ENCODE measurements around the gene FCRL1. TPM values are rescaled to one million over a fixed set of nuclear protein-coding genes. Genes with fewer than 3 reads are reported as not detected.

FCRL1 gene
- total RNA-seq, 4 donors from 2014 or later: not detected

DNA sequence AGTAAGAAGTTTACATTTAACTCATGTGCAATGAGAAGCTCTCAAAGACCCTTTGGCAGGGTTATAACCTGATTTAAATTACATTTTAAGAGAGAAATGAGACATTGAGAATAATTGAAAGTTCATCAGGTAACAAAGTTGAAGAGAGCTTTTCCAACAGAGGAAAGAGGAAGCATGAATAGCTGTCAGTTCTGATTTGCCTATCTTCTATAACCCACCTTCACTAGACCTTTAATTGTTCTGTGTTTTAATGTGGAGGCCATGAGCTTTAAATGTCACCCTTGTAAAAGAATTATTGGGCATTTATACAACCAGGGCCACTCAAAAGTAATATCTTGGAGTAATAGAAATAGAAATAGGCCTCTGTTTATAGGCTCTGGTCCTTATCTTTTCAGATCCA is 9.3 kb upstream of the FCRL1 start:
- no peak for TF ChIP-seq CTCF (IDR thresholded peaks at IDR 0.05)
- H3K27me3 ChIP-seq: no peaks in the 10 kb centered on the region
- H3K36me3 ChIP-seq: no peaks in the 10 kb centered on the region
- H3K27ac ChIP-seq: no peak overlapping the region
- DNase-seq (ENCODE audit: low spot score in 2 of 2): no peak
- H3K4me1 ChIP-seq: no peaks in the 10 kb centered on the region
- no peaks in the 10 kb centered on the region for H3K9me3 ChIP-seq
- no peak overlapping the region for H3K4me3 ChIP-seq

GRCh38 chr1:157820299-157820698 is 379 bp upstream of the FCRL1 start:
- H3K4me1 ChIP-seq: no peaks in the 10 kb centered on the region
- H3K9me3 ChIP-seq: no peaks in the 10 kb centered on the region
- DNase-seq (ENCODE audit: low spot score in 2 of 2): no peak
- H3K4me3 ChIP-seq: no peak overlapping the region
- TF ChIP-seq POLR2A (IDR thresholded peaks at IDR 0.05) (no peak), CTCF (IDR thresholded peaks at IDR 0.05) (no peak)
- H3K27ac ChIP-seq: no peak overlapping the region
- no peaks in the 10 kb centered on the region for H3K36me3 ChIP-seq
- 80 to 83% methylated on average over 2 of the region's 2 CpGs for WGBS, 2 donors
- H3K27me3 ChIP-seq: no peaks in the 10 kb centered on the region

DNA sequence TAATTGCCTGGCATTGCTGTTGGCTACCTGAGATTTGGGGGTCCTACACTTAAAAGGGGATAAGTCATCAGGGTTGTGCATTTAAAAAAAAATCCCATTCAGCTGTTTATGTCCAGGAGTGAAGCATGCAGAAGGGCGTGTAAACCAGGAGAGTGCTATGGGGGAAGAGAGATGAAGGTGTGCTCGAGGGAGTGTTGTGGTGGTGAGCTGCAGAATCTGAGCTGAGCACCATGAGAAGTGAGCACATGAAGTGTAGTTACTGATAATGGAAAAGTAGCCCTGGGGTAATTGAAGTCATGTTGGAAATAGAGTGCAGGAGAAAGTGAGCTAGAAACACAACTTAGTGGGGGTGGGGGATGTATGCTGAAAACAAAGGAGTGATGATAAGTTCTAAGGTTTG is 705 bp downstream of the FCRL1 start:
- Histone ChIP-seq H3K27me3 (no peaks in the 10 kb centered on the region), H3K9me3 (peaks cover 0 to 5% (median 0%) of the 10 kb centered on the region in 4 donors), H3K36me3 (no peaks in the 10 kb centered on the region), H3K4me1 (no peaks in the 10 kb centered on the region), H3K27ac (no peak overlapping the region), H3K4me3 (peak overlapping the region in 1 of 4 donors; percentile 7)
- no peak for DNase-seq (ENCODE audit: low spot score in 2 of 2)
- WGBS, 2 donors: 80% methylated on average over 2 of the region's 2 CpGs
- TF ChIP-seq CTCF (IDR thresholded peaks at IDR 0.05): no peak
- TF ChIP-seq POLR2A (IDR thresholded peaks at IDR 0.05): no peak
- no peak for TF ChIP-seq EP300 (IDR thresholded peaks at IDR 0.05)

- Histone ChIP-seq H3K36me3 (no peaks in the 10 kb centered on the region), H3K27me3 (no peaks in the 10 kb centered on the region), H3K9me3 (peaks cover 0 to 33% (median 0%) of the 10 kb centered on the region in 4 donors), H3K27ac (no peak overlapping the region), H3K4me3 (no peak overlapping the region), H3K4me1 (no peaks in the 10 kb centered on the region)
- 65 to 77% methylated on average over 1 of the region's 1 CpG for WGBS, 2 donors
- no peak for DNase-seq (ENCODE audit: low spot score in 2 of 2)
- no peak for TF ChIP-seq CTCF (IDR thresholded peaks at IDR 0.05)
- no peak for TF ChIP-seq POLR2A (IDR thresholded peaks at IDR 0.05)
- no peak for TF ChIP-seq EP300 (IDR thresholded peaks at IDR 0.05)
These were observed 6.7 kb downstream of the FCRL1 start for GRCh38 chr1:157813269-157813668.

GRCh38 chr1:157806431-157807149 is 13.3 kb downstream of the FCRL1 start:
- no peak for DNase-seq (ENCODE audit: low spot score in 2 of 2)
- Histone ChIP-seq H3K4me1 (no peaks in the 10 kb centered on the region), H3K4me3 (no peak overlapping the region), H3K27ac (no peak overlapping the region), H3K36me3 (no peaks in the 10 kb centered on the region), H3K27me3 (no peaks in the 10 kb centered on the region), H3K9me3 (peaks cover 0 to 3% (median 0%) of the 10 kb centered on the region in 4 donors)
- 64 to 65% methylated on average over 6 of the region's 6 CpGs for WGBS, 2 donors
- no peak for TF ChIP-seq EP300 (IDR thresholded peaks at IDR 0.05)
- TF ChIP-seq POLR2A (IDR thresholded peaks at IDR 0.05): no peak
- TF ChIP-seq CTCF (IDR thresholded peaks at IDR 0.05): no peak

Data from tibial nerve (tissue), 4 donors.